ENCODE data around the gene CDS2.

Gene CDS2

GRCh38 chr20:5153612-5154542, 27.1 kb downstream of the CDS2 start (continued):
- TF ChIP-seq, protein P1, sequence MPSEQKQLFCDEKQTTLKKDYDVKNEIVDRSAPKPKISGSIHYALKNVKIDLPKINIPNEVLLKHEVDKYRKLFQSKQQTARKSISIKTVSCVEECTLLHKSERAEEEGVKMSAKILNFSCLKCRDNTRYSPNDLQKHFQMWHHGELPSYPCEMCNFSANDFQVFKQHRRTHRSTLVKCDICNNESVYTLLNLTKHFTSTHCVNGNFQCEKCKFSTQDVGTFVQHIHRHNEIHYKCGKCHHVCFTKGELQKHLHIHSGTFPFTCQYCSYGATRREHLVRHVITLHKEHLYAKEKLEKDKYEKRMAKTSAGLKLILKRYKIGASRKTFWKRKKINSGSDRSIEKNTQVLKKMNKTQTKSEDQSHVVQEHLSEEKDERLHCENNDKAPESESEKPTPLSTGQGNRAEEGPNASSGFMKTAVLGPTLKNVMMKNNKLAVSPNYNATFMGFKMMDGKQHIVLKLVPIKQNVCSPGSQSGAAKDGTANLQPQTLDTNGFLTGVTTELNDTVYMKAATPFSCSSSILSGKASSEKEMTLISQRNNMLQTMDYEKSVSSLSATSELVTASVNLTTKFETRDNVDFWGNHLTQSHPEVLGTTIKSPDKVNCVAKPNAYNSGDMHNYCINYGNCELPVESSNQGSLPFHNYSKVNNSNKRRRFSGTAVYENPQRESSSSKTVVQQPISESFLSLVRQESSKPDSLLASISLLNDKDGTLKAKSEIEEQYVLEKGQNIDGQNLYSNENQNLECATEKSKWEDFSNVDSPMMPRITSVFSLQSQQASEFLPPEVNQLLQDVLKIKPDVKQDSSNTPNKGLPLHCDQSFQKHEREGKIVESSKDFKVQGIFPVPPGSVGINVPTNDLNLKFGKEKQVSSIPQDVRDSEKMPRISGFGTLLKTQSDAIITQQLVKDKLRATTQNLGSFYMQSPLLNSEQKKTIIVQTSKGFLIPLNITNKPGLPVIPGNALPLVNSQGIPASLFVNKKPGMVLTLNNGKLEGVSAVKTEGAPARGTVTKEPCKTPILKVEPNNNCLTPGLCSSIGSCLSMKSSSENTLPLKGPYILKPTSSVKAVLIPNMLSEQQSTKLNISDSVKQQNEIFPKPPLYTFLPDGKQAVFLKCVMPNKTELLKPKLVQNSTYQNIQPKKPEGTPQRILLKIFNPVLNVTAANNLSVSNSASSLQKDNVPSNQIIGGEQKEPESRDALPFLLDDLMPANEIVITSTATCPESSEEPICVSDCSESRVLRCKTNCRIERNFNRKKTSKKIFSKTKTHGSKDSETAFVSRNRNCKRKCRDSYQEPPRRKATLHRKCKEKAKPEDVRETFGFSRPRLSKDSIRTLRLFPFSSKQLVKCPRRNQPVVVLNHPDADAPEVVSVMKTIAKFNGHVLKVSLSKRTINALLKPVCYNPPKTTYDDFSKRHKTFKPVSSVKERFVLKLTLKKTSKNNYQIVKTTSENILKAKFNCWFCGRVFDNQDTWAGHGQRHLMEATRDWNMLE (tag by site-specific recombination; conservative IDR thresholded peaks at IDR 0.05; ENCODE audit: low read depth), result no peak
- TF ChIP-seq ZNF148 (tag by site-specific recombination; IDR thresholded peaks at IDR 0.05; ENCODE audit: borderline replicate concordance) (no peak), ZNF677 (tag by site-specific recombination; IDR thresholded peaks at IDR 0.05) (no peak), ZNF404 (tag by site-specific recombination; IDR thresholded peaks at IDR 0.05) (no peak), WT1 (tag by site-specific recombination; IDR thresholded peaks at IDR 0.05) (no peak)

- H3K36me3 ChIP-seq (ENCODE audit: control insufficient read depth in 2 of 2, insufficient read depth in 1 of 2, low read length in 2 of 2), result no peaks in the 10 kb centered on the region; a peak in 1 of 3 replicates
- TF ChIP-seq ZBTB8A (tag by site-specific recombination; IDR thresholded peaks at IDR 0.05) (no peak), ZNF202 (tag by site-specific recombination; IDR thresholded peaks at IDR 0.05; ENCODE audit: borderline replicate concordance) (no peak), ZNF529 (tag by site-specific recombination; IDR thresholded peaks at IDR 0.05; ENCODE audit: insufficient replicate concordance) (no peak)
- no peaks in the 10 kb centered on the region for H3K9me3 ChIP-seq (ENCODE audit: control insufficient read depth, insufficient read depth, low read depth, low read length)
- no peak overlapping the region for H3K27ac ChIP-seq (ENCODE audit: extremely low read depth, low read depth, low read length)
- ChIA-PET POLR2A (interaction anchor here (1.2 to 1.8 kb wide), 2 partner anchors 15 to 28 kb away, joined by 3 to 9 read pairs; partner anchors contain the start of gene CDS2), CTCF (interaction anchor here (0.6 to 2.0 kb wide), 5 partner anchors 10 to 428 kb away, joined by 3 to 9 read pairs (median 4); partner anchors contain the start of gene CDS2)
- H3K4me1 ChIP-seq (ENCODE audit: control insufficient read depth, insufficient read depth, low read length), result peaks cover 9% of the 10 kb centered on the region; the same call in 1 of the 2 replicates
- H3K4me3 ChIP-seq (ENCODE audit: low read depth, low read length), result no peak overlapping the region
Observed at GRCh38 chr20:5154543-5154925, 27.7 kb downstream of the CDS2 start.

GRCh38 chr20:5155404-5155803, 28.6 kb downstream of the CDS2 start:
- Histone ChIP-seq H3K27ac (ENCODE audit: extremely low read depth, low read depth, low read length) (no peak overlapping the region), H3K4me3 (ENCODE audit: low read depth, low read length) (no peak overlapping the region), H3K4me1 (ENCODE audit: control insufficient read depth, insufficient read depth, low read length) (peaks cover 9% of the 10 kb centered on the region; the same call in 1 of the 2 replicates), H3K9me3 (ENCODE audit: control insufficient read depth, insufficient read depth, low read depth, low read length) (no peaks in the 10 kb centered on the region), H3K36me3 (ENCODE audit: control insufficient read depth in 2 of 2, insufficient read depth in 1 of 2, low read length in 2 of 2) (no peaks in the 10 kb centered on the region; a peak in 1 of 3 replicates)
- ChIA-PET CTCF (interaction anchor here (0.5 to 2.0 kb wide), 4 partner anchors 11 to 37 kb away, joined by 5 to 9 read pairs (median 7); partner anchors contain the start of gene CDS2), POLR2A (interaction anchor here (1.2 kb wide), 1 partner anchor 14 kb away, joined by 3 read pairs; no protein-coding TSS in a partner anchor)
- no peak for TF ChIP-seq ZNF830 (tag by site-specific recombination; IDR thresholded peaks at IDR 0.05; ENCODE audit: low read depth)
- no peak for TF ChIP-seq SP2 (tag by site-specific recombination; IDR thresholded peaks at IDR 0.05)
- TF ChIP-seq ZNF473 (tag by site-specific recombination; IDR thresholded peaks at IDR 0.05), result no peak
- TF ChIP-seq ZNF664 (tag by site-specific recombination; IDR thresholded peaks at IDR 0.05), result no peak
- no peak for TF ChIP-seq ZNF624 (tag by site-specific recombination; IDR thresholded peaks at IDR 0.05)
- no peak for TF ChIP-seq ZNF362 (tag by site-specific recombination; IDR thresholded peaks at IDR 0.05)
- no peak for TF ChIP-seq ZFHX2 (tag by site-specific recombination; conservative IDR thresholded peaks at IDR 0.05)

Measured in HEK293 (cell line).